ENCODE measurements around the gene EGFR. TPM values are rescaled to one million over a fixed set of nuclear protein-coding genes. Genes with fewer than 3 reads are reported as not detected.
A peak's percentile ranks its signal among the peaks of the same experiment; 100 is the strongest.

The EGFR gene
- total RNA-seq, 2 donors from 2014 or later: 42.5 to 44.2 TPM

- Histone ChIP-seq H3K4me1 (no peaks in the 10 kb centered on the region), H3K36me3 (replicated peaks in 1 of 2; ENCODE audit: insufficient read depth in 1 of 2, low read depth in 2 of 2) (peaks cover 0 to 11% of the 10 kb centered on the region in 2 donors), H3K27ac (no peak overlapping the region), H3K4me3 (no peak overlapping the region), H3K9me3 (no peaks in the 10 kb centered on the region), H3K27me3 (no peaks in the 10 kb centered on the region)
- TF ChIP-seq CTCF (IDR thresholded peaks at IDR 0.05) (no peak), POLR2A (IDR thresholded peaks at IDR 0.05) (no peak)
- intact Hi-C loops (cut with DNase I): no loop called here
- ATAC-seq (no peak), DNase-seq (no peak)
- 92 to 94% methylated on average over 4 of the region's 4 CpGs for WGBS, 2 donors
Observed at GRCh38 chr7:55181762-55182161, 162.9 kb downstream of the EGFR start.

- intact Hi-C loops (cut with DNase I): no loop called here
Observed at GRCh38 chr7:55183897-55184296, 165.1 kb downstream of the EGFR start.

GRCh38 chr7:55185321-55185802, 166.5 kb downstream of the EGFR start:
- DNase-seq (no peak), ATAC-seq (no peak)
- TF ChIP-seq CTCF (IDR thresholded peaks at IDR 0.05) (no peak), POLR2A (IDR thresholded peaks at IDR 0.05) (no peak)
- H3K27ac ChIP-seq: no peak overlapping the region
- H3K4me1 ChIP-seq: peaks cover 15% of the 10 kb centered on the region
- WGBS, 2 donors: 79 to 89% methylated on average over 8 of the region's 8 CpGs
- H3K9me3 ChIP-seq: no peaks in the 10 kb centered on the region
- peaks cover 0 to 11% of the 10 kb centered on the region in 2 donors for H3K36me3 ChIP-seq (replicated peaks in 1 of 2; ENCODE audit: insufficient read depth in 1 of 2, low read depth in 2 of 2)
- no peaks in the 10 kb centered on the region for H3K27me3 ChIP-seq
- intact Hi-C loops (cut with DNase I): no loop called here
- no peak overlapping the region for H3K4me3 ChIP-seq

More at GRCh38 chr7:55183897-55184296, 165.1 kb downstream of the EGFR start:
- H3K9me3 ChIP-seq: no peaks in the 10 kb centered on the region
- H3K4me1 ChIP-seq: peaks cover 15% of the 10 kb centered on the region
- no peaks in the 10 kb centered on the region for H3K27me3 ChIP-seq
- DNase-seq (no peak), ATAC-seq (no peak)
- WGBS, 2 donors: 79 to 86% methylated on average over 11 to 15 of the region's 15 CpGs
- no peak overlapping the region for H3K4me3 ChIP-seq
- no peak overlapping the region for H3K27ac ChIP-seq
- TF ChIP-seq POLR2A (IDR thresholded peaks at IDR 0.05) (no peak), CTCF (IDR thresholded peaks at IDR 0.05) (no peak)
- H3K36me3 ChIP-seq (replicated peaks in 1 of 2; ENCODE audit: insufficient read depth in 1 of 2, low read depth in 2 of 2): peaks cover 0 to 11% of the 10 kb centered on the region in 2 donors

- no peaks in the 10 kb centered on the region for H3K9me3 ChIP-seq
- no peaks in the 10 kb centered on the region for H3K27me3 ChIP-seq
- H3K4me3 ChIP-seq: no peak overlapping the region
- peaks cover 15% of the 10 kb centered on the region for H3K4me1 ChIP-seq
- H3K36me3 ChIP-seq (replicated peaks in 1 of 2; ENCODE audit: insufficient read depth in 1 of 2, low read depth in 2 of 2): peaks cover 0 to 11% of the 10 kb centered on the region in 2 donors
- no peak overlapping the region for H3K27ac ChIP-seq
- peak in 1 of 4 donors; percentile 13 for DNase-seq
- TF ChIP-seq CTCF (IDR thresholded peaks at IDR 0.05) (no peak), POLR2A (IDR thresholded peaks at IDR 0.05) (no peak)
- intact Hi-C loops (cut with DNase I): no loop called here
- no peak for ATAC-seq
- WGBS, 2 donors: 90 to 95% methylated on average over 15 of the region's 15 CpGs
Observed at GRCh38 chr7:55185941-55186609, 167.3 kb downstream of the EGFR start.
